H54 (cell line): Measurements from ENCODE around the gene MAGI1.
"Not testable (repeated sequence)": the region's sequence is repeated elsewhere in the genome, so short reads cannot be mapped to it uniquely, and the experiment has no call there.

Source experiments
- DNase-seq: peaks from one replicate; pipeline ENCODE4 v3.0.0; 2011; ENCODE audit warnings: low spot score, mixed read lengths; ENCODE audit not compliant: insufficient read length
- FAIRE-seq: peaks from 3 replicates; lab custom pipeline; 2011; peaks lifted over from hg19 to GRCh38; lab: Jason Lieb, UNC
- POLR2A ChIP-seq: IDR thresholded peaks from 2 replicates; pipeline ENCODE4 v1.6.1; 2011; ENCODE audit warnings: low read depth, mild to moderate bottlenecking, low read length

Gene MAGI1

GRCh38 chr3:66033241-66034138, 5.2 kb downstream of the MAGI1 start:
- no peak for TF ChIP-seq POLR2A
- DNase-seq (no peak), FAIRE-seq (no peak)

DNA sequence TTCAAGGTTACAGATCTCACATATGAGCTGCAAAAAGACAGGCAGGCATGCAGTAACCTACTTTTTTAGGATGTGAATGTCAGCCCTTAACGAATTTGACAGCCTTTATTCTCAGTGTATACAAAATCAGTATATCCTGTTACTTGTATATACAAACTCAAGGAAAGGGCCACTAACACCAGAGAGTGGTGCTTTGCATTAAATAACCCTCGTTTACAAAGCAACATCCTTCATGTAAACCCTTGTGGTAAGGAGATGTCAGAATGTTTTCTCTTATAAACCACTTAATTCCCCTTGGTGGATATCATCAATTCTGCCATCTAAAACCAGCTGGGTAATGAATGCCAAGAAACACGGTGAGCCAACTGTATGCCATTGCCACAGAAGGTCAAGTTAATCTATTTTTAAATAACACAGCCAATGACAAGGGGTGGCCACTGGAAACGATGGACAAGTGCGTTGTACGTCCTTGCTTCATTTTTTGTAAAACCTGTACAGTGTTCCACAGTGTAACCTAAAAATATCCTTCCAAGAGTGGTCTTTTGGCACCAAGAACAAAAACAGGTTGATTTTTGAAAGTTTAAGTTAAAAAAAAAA, 7.5 kb downstream of the MAGI1 start:
- no peak for TF ChIP-seq POLR2A
- DNase-seq (no peak), FAIRE-seq (no peak)

DNA sequence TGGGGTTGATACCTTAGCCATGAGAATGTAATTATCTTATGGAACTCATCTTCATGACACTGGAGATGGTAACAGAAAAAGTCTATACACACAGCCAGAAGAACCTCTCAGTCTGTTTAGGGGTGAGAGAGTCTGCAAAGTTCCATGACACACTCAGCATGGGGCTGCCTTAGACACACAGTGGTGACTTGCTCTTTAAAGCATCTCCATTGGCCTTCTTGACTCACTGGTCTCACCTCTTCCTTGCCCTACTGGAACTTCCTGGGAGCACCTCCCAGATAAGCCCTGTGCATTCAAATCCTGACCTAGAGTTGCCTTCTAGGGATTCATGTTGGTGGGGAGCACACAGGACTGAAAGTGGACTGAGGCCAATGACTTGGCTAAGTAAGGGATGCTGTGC, 9.3 kb downstream of the MAGI1 start:
- DNase-seq = no peak
- no peak for TF ChIP-seq POLR2A
- FAIRE-seq = peak; percentile 45

GRCh38 chr3:66029014-66029413, 9.7 kb downstream of the MAGI1 start:
- DNase-seq = no peak
- no peak for FAIRE-seq
- TF ChIP-seq POLR2A = no peak

GRCh38 chr3:66028457-66028856, 10.3 kb downstream of the MAGI1 start:
- DNase-seq (no peak), FAIRE-seq (no peak)
- TF ChIP-seq POLR2A = no peak

- not testable (repeated sequence) for FAIRE-seq, DNase-seq
Observed at GRCh38 chr3:66027099-66027498, 11.6 kb downstream of the MAGI1 start.

DNA sequence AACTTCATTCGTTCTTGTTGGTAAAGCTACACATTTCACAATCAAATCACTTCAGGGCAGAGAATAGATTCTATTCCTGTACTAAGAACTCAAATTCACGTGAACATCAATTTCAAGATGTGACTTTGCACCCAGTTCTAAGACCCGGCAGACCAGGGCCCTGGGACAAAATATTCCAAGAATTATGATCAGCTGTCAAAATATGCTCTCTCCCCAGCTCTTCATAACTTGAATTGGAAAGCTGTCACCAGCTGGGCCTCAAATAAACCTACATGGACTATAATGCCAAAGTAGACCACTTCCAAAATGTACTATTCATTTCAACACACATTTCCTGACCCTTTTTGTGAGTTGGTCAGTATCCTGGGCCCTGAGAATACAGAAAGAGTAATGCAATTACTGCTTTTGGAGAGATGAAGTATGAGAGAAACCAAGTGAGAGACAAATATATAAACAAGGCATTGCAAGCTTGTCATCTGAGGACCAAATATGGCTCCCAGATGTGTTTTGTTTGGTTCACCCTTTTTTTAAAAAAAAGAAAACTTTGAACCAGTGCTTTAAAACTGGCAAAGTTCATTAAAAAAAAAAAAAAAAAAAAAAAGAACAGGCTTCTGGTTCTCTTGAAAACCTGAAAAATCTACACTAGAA, 14.9 kb downstream of the MAGI1 start:
- TF ChIP-seq POLR2A = no peak
- FAIRE-seq (no peak), DNase-seq (no peak)

- DNase-seq (no peak), FAIRE-seq (no peak)
- no peak for TF ChIP-seq POLR2A
Observed at GRCh38 chr3:66023229-66023628, 15.5 kb downstream of the MAGI1 start.

GRCh38 chr3:66021731-66022131, 17.0 kb downstream of the MAGI1 start:
- DNase-seq = peak; percentile 59
- peak; percentile 90 for FAIRE-seq

DNA sequence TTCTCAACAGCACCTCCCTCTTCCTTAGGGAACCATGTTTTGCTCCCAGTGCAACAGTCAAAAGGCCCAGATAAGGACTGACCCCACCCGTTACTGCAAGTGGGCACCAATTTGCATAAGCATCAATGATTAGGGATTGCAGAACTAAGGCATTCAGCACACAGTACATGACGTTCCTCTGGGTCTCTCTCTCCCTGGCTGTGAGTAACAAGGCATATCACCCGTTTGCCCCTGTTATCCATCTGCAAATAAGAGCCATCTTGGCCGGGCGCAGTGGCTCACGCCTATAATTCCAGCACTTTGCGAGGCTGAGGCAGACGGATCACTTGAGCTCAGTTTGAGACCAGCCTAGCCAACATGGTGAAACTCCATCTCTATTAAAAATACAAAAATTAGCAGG, 18.8 kb downstream of the MAGI1 start:
- no peak for DNase-seq
- TF ChIP-seq POLR2A = no peak
- no peak for FAIRE-seq

More at GRCh38 chr3:66021731-66022131, 17.0 kb downstream of the MAGI1 start:
- no peak for TF ChIP-seq POLR2A

DNA sequence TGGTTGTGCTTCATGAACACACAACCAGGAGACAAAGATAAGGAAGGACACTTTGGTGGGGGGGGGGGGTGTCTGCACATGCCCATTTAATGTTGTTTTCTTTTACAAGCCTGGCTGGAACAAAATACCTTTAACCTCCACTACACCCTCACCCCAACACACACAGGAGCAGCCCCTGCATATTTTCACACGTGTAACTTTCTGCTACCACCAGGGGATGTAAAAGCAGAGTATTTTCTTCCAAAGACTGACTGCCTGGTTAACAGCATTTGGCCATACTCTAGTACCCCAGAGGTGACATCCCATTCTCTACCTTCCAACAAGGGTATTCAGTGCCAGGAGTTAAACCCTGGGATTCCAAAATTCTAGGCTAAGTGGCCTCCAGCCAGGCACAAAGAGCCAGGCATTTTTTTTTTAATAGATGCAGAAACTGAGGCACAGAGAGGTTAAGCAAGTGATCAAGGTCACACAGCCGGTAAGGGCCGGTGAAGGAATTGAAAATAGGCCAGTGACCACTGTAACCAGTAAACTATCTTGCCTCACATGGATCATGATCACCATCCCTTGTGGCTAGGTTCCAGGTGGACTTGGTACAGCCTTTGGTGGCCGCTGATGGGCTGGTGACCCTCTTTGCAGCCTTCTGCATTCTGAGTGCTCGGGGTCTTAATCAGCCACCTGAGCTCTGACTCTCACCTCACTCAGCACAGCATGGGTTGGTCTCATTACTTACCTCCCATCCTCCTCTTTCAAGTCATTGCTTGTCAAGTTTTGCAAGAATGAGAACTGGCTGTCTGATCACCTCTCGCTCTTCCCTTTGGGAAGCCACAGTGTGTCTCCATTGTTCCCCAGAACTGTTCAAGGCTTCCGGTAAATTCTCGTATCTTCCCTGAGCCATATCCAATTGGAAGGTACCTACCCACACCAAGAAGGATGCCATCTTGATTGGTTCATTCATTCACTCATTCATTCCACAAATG, 20.4 kb downstream of the MAGI1 start:
- DNase-seq (no peak), FAIRE-seq (no peak)
- TF ChIP-seq POLR2A = no peak

DNA sequence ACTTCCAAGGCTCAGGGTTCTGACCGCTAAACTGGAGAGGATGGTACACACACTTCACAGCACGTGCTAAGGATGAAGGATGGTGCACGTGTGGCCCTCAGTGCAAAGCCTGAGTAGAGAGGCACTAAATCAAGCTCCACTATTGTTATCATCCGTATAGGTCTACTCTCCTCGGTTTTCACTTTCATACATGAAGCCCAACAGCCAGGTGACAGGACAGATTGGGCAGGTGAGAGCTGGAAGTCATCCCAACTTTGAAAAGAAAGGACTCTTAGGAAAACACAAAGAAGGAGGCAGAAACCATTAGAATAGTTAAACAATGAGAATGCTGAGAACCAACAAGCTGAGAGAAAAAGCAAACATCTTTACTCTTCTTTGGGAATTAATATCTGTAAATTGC, 21.1 kb downstream of the MAGI1 start:
- DNase-seq (no peak), FAIRE-seq (no peak)
- no peak for TF ChIP-seq POLR2A

DNA sequence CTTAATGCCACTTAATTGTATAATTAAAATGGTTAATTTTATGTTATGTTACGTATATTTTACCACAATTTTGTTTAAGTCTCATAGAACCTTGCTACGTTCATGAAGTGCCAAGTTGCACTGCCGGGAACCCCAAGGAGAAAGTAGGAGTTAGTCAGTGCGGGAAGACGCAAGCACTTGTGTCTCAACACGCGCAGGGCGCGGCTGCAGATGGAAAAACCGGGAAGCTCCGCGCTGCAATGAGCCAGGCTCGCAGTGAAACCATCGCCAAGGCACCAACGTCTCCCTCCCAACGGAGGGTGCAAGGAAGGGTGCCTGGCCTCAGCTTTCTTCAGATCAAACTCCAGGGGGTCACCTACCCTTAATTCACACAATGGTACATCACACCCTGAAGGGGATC, 21.6 kb downstream of the MAGI1 start:
- no peak for DNase-seq

More for the DNA sequence above, 21.6 kb downstream of the MAGI1 start:
- TF ChIP-seq POLR2A = no peak
- no peak for FAIRE-seq
